NCI-H748 (cell line): ENCODE data around the gene PKD1L1.
A peak's percentile ranks its signal among the peaks of the same experiment; 100 is the strongest.
"Not testable (repeated sequence)": the region's sequence is repeated elsewhere in the genome, so short reads cannot be mapped to it uniquely, and the experiment has no call there.

Source experiments
- DNase-seq: peaks from one replicate; lab custom pipeline; 2025; ENCODE audit not compliant: unreplicated experiment; lab: John Stamatoyannopoulos, UW

Gene PKD1L1

DNA sequence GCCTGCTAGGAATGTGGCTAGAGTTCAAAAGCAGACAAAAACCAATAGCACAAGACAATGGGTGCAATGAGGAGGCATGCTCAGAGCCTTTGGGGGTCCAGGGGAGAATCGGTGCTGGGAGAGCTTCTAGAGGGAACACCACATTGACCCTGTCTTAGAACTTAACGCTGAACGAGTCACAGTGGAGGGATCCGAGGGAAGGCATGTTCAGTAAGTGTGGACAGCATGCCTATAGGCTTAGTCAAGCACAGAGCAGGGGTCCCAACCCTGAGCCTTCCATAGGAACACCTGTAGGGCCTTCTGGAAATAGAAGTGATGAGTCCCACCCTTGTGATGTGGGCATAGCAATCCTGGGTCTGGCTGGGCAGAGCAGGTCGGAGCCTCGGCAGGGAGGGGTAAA, 148.7 kb downstream of the PKD1L1 start:
- DNase-seq, result no peak

DNA sequence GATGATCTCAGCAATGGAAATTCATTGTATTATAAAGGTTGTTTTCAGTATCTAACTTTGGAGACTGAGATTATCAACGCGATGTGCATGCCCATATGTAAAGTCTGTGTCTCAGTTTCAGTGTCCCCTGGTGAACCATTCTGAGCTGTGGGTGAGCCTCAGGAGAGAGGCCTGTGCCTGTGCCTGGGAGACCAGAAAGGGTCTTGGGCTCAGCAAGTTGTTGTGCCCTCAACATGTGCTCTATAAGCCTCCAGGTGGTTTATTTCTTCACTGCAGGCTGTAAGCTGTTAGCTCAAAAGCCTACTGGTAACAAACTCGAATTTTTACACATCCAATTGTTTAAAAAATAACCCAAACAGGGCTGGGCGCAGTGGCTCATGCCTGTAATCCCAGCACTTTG, 151.9 kb downstream of the PKD1L1 start:
- no peak for DNase-seq

GRCh38 chr7:47795631-47796030, 152.6 kb downstream of the PKD1L1 start:
- no peak for DNase-seq

GRCh38 chr7:47795126-47795525, 153.1 kb downstream of the PKD1L1 start:
- not testable (repeated sequence) for DNase-seq

DNA sequence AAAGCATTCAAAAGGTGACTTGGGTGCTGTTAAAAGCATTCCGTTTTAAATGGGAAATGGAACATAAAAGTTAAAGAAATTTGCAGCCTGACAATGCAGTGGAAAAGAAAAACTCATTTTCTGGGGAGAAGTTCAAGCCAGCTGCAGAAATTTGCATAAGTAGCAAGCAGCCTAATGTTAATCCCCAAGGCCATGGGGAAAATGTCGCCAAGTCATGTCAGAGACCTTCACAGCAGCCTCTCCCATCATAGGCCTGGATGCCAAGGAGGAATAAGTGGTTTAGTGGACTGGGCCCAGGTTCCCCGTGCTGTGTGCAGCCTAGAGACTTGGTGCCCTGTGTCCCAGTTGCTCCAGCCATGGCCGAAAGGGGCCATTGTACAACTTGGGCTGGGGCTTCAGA, 154.2 kb downstream of the PKD1L1 start:
- no peak for DNase-seq

DNA sequence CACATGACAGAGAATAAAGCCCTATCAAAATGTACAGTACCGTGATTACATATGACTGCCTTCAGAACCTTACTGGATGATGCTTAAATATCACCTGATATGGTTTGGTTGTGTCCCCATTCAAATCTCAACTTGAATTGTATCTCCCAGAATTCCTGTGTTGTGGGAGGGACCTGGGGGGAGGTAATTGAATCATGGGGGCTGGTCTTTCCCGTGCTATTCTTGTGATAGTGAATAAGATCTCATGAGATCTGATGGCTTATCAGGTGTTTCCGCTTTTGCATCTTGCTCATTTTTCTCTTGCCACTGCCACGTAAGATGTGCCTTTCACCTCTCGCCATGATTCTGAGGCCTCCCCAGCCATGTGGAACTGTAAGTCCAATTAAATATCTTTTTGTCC, 155.1 kb downstream of the PKD1L1 start:
- DNase-seq, result not testable (repeated sequence)

DNA sequence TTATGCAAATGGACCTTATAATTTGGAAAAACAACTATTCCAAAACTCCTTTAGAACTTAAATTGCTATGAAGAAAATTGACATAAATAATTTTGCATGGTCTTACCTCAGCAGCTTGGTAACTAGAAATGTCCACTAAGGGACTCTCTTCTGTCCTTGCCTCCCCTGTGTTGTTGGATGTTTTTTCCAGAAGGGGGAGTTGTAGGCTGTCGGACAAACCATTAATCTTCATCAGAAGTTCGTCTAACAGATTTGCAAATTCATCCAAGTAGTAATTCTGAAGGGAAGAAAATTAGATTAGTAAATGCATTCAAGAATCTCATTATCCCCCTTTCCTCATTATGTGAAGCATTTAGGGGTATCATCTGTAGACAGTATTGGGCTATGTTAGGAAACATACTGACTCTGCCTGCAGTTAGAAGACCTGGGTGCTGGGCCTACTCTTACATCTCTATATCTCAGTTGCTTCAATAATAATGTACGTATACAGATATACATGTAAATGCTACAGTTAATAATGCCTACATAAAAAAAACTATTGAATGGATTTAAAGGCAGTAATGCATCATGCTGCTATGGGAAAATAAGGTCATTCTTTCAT, 155.6 kb downstream of the PKD1L1 start:
- DNase-seq, result peak; percentile 19

DNA sequence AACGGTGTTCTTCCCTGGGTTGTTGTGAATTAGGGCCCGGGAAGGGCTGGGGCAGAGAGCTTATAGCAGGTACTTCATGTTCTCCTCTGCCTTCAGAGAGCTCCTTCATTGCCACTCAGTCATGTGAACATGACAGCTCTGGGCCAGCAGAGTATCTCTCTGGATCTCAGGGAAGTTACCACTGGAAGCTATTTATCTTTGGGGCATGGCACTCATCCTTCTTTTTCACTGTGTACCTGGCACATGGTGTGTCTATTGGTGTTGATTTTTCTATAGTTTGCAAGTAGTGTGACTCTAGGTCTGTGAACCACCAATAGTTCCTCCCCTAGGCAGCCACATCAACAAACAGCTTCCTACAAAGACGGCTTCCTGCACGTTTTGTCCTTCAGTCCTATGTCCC, 156.6 kb downstream of the PKD1L1 start:
- DNase-seq, result no peak

DNA sequence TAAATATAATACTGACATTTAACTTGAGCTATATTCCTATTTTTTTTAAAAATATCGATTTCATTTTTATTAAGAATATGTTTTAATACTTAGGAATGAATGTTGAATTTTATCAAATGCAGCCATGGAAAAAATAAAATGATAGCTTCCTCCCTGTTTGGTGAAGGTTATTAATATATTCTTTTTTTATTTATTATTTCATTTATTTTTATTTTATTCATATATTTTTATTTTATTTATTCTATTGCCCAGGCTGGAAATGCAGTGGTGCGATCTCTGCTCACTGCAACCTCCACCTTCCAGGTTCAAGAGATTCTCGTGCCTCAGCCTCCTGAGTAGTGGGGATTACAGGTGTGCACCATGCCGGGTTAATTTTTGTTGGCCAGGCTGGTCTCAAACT, 160.2 kb downstream of the PKD1L1 start:
- no peak for DNase-seq

- no peak for DNase-seq
Measured at GRCh38 chr7:47787249-47788069, 160.8 kb downstream of the PKD1L1 start.

DNA sequence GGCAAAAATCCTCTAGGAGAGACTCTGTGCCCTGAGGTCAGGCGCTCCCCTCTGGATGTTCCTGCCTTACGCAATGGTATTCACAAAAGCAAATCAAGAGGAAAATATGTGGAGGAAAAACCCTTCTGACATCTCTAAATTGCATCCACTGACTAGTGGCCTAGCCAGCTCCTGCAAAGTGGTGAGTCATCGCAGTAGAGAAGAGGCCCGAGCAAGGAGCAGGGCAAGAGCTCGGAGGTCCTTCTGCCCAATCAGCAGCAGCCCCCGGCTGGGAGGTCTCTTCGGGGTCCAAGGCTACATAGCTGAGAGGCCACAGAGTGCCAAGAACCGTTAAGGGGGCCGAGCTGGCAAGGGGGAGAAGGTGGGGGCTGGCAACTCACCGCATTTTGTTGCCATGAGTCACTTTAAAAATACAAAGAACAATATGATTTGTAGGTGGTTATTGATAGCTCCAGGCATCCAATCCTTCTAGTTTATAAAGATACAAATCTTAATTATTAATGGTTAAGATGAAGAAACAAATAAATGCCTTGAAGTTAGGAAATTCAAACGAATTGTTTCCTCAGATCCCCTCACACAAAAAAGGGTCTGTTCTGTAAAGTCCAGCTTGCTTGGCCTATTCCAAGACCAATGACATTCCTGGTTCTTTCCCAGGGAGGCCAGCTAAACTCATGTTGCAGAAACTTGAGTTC, 161.6 kb downstream of the PKD1L1 start:
- DNase-seq, result no peak

DNA sequence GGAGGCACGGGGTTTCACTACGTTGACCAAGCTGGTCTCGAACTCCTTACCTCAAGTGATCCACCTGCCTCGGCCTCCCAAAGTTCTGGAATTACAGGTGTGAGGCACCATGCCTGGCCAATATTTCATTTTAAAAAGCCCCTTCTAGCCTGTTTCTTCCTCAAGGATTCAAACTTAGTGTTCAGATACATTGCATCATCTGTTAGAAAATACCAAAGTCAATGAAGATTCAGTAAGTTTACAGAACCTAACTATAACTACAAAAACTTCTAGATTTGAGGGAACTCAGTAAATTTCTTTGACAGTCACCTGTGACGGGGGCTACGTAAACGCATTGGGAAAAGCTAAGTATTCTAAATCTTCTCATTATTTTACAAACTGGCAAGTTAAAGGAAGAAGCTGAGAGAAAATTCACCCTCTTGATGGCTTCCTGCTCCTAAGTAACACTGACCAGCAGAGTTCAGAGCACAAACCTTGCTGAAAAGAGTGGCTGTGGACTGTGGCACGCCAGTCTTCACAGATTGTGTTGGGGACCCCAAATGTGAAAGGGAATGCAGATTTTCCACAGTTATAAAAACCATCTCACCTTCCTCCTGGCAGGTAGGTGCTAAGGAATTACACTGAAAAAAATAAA, 162.2 kb downstream of the PKD1L1 start:
- no peak for DNase-seq

DNA sequence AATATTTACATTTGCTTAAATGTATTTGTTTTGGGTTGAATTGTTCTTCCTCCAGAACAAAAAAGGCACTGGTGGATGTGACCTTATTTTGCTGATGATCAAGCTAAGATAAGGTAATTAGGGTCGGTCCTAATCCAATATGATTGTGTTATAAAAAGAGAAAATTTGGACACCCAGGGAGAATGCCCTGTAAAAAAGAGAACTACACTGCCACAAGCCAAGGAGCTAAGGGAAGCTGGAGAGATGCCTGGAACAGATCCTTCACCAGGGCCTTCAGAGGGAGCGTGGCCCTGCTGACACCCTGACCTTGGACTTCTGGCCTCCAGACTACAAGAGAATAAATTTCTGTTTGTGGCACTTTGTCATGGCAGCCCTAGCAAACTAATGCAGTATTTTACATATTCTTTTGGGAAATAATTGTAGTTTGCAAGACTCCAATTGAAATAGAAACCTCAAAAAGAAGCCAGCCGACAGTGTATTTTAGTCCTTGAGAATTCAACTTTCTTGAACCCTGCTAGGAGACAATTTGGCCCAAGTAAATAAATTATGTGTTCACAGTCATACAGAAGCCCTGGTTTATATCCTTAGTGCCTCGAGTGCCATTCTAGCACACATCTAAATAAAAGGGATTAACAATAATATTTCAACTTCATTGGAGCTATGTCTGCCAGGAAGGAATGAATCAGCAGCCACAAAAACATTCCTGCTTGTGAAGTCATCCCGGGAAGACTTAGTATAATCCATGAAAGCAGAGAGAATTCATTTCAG, 164.6 kb downstream of the PKD1L1 start:
- no peak for DNase-seq

DNA sequence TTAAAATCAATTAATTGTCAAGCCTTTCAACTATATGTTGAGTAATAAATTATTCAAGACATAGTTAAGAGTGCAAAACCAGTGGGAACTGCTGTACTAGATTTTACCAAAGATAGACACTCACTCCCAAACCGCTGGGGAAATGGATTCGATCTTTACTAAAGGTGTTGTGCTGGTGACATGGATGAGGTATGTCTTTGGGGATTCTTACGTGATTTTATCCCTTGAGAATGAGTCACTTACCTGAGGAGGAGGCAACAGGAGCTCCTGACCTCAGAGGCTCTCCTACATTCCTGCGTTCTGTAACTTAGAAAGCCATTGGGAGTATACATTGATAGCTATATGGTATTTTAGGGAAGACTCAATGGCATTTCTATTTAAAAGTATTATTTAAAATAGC, 165.5 kb downstream of the PKD1L1 start:
- DNase-seq, result no peak

DNA sequence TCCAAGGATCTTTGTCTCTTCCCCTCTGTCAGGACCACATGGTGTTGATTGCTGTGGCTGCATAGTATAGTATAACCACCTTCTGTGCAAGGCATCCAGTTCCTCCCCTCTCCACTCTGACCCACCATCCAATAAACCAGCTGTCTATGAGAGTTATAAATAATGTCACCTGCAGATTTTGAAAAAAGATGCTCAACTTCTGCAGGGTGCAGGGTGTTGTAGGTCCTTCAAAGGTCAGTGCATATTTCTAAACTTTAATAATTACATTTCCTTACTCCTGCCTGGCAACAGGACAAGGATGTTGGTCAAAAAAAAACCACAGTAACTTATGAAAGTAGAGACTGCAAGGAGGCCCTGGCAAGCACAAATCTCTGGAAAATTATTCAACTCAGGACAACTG, 166.2 kb downstream of the PKD1L1 start:
- no peak for DNase-seq

DNA sequence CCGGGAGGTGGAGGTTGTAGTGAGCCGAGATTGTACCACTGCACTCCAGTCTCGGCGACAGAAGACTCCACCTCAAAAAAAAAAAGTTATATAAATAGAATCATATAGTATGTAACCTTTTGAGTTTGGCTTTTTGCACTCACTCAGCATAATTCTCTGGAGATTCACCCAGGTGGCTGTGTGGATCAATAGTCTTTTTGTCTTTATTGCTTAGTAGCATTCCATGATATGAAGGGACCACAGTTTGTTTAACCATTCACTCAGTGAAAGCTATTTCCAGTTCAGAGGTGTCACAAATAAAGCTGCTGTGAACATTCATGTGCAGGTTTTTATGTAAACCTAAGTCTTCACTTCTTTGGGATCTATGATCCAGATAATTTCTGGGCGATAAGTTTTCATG, 167.7 kb downstream of the PKD1L1 start:
- no peak for DNase-seq

GRCh38 chr7:47779341-47779771, 168.9 kb downstream of the PKD1L1 start:
- DNase-seq, result no peak

GRCh38 chr7:47778153-47778661, 170.1 kb downstream of the PKD1L1 start:
- peak; percentile 56 for DNase-seq

DNA sequence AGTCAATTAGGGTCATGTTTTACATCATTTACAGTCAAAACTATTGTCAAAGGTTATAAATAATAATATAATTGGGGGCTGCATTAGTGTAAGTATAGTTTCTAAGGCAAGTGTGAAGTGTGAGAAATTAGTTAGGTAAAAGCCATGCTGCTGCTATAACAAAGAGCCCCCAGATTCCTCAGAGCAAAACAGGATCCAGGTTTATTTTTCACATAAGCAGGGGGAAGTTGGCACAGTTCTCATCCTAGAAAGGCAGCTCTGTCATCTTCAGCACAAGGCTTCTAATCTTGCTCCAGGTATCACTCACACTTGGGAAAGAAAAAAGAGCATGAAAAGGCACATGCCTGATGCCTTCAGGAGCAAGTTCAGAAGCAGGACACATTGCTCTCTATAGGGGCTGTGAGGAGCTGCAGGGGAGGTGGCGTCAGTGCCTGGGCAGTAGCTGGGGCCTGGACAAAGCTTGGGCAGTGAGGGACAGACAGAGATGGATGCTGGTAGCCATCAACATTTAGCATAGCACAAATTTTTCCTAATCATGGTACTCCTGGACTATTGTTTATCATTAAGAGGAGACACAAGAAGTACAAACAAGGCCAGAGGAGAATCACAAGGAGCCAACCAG, 170.6 kb downstream of the PKD1L1 start:
- no peak for DNase-seq

- no peak for DNase-seq
Measured at GRCh38 chr7:47776335-47776734, 171.9 kb downstream of the PKD1L1 start.
